GM18498 (cell line): ENCODE measurements around the gene METAP1D.

Experiments used
- ATAC-seq: cut with Tn5 transposase; IDR thresholded peaks from one replicate; pipeline ENCODE4 v1.9.1; 2021; ENCODE audit warnings: mild to moderate bottlenecking, moderate library complexity; ENCODE audit not compliant: unreplicated experiment

The METAP1D gene

GRCh38 chr2:172128484-172128883, 128.7 kb downstream of the METAP1D start:
- no peak for ATAC-seq

- no peak for ATAC-seq
Observed at GRCh38 chr2:172129404-172129803, 129.7 kb downstream of the METAP1D start.
